Type B pancreatic cell (in vitro differentiated cells): ENCODE results near the gene ANKS1B. TPM values are rescaled to one million over a fixed set of nuclear protein-coding genes. Genes with fewer than 3 reads are reported as not detected.

ENCODE experiments used
- DNase-seq: peaks from one replicate; pipeline ENCODE4 v3.0.0; 2021; ENCODE audit warnings: mixed read lengths; ENCODE audit not compliant: unreplicated experiment; ENCODE audit errors: extremely low spot score
- H3K27ac Mint-ChIP-seq: 2 replicates; pipeline ENCODE4 v1.8.0; 2021; ENCODE audit warnings: mild to moderate bottlenecking, mixed read lengths
- H3K27me3 Mint-ChIP-seq: 2 replicates; pipeline ENCODE4 v1.8.0; 2021; ENCODE audit warnings: mixed read lengths
- H3K36me3 Mint-ChIP-seq: 2 replicates; pipeline ENCODE4 v1.8.0; 2021; ENCODE audit warnings: mixed read lengths
- H3K4me1 Mint-ChIP-seq: one replicate; pipeline ENCODE4 v1.8.0; 2021; ENCODE audit warnings: mixed read lengths; ENCODE audit not compliant: unreplicated experiment
- H3K4me3 Mint-ChIP-seq: 2 replicates; pipeline ENCODE4 v1.8.0; 2021; ENCODE audit warnings: mild to moderate bottlenecking, mixed read lengths
- H3K9me3 Mint-ChIP-seq: 2 replicates; pipeline ENCODE4 v1.8.0; 2021; ENCODE audit warnings: mixed read lengths
- total RNA-seq: library from RNA; stranded (reverse); gene quantifications from 2 replicates; pipeline ENCODE4 v1.2.1, GENCODE V29; 2021; ENCODE audit warnings: low replicate concordance
- TF ChIP-seq, protein P1 (sequence below): fragments of 200-600 bp; sonication (generic); conservative IDR thresholded peaks from 2 replicates; pipeline ENCODE4 v1.5.0; 2021; ENCODE audit warnings: antibody characterized with exemption, mild to moderate bottlenecking

Gene ANKS1B
- total RNA-seq, 1 donor from 2014 or later: 4.7 TPM

GRCh38 chr12:99372257-99372920, 612.3 kb downstream of the ANKS1B start:
- no peak for DNase-seq
- no peak overlapping the region for H3K4me3 Mint-ChIP-seq
- no peaks in the 10 kb centered on the region for H3K36me3 Mint-ChIP-seq
- TF ChIP-seq, protein P1, sequence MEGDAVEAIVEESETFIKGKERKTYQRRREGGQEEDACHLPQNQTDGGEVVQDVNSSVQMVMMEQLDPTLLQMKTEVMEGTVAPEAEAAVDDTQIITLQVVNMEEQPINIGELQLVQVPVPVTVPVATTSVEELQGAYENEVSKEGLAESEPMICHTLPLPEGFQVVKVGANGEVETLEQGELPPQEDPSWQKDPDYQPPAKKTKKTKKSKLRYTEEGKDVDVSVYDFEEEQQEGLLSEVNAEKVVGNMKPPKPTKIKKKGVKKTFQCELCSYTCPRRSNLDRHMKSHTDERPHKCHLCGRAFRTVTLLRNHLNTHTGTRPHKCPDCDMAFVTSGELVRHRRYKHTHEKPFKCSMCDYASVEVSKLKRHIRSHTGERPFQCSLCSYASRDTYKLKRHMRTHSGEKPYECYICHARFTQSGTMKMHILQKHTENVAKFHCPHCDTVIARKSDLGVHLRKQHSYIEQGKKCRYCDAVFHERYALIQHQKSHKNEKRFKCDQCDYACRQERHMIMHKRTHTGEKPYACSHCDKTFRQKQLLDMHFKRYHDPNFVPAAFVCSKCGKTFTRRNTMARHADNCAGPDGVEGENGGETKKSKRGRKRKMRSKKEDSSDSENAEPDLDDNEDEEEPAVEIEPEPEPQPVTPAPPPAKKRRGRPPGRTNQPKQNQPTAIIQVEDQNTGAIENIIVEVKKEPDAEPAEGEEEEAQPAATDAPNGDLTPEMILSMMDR: no peak
- no peaks in the 10 kb centered on the region for H3K4me1 Mint-ChIP-seq
- no peaks in the 10 kb centered on the region for H3K27me3 Mint-ChIP-seq
- H3K27ac Mint-ChIP-seq: no peak overlapping the region
- no peaks in the 10 kb centered on the region for H3K9me3 Mint-ChIP-seq

DNA sequence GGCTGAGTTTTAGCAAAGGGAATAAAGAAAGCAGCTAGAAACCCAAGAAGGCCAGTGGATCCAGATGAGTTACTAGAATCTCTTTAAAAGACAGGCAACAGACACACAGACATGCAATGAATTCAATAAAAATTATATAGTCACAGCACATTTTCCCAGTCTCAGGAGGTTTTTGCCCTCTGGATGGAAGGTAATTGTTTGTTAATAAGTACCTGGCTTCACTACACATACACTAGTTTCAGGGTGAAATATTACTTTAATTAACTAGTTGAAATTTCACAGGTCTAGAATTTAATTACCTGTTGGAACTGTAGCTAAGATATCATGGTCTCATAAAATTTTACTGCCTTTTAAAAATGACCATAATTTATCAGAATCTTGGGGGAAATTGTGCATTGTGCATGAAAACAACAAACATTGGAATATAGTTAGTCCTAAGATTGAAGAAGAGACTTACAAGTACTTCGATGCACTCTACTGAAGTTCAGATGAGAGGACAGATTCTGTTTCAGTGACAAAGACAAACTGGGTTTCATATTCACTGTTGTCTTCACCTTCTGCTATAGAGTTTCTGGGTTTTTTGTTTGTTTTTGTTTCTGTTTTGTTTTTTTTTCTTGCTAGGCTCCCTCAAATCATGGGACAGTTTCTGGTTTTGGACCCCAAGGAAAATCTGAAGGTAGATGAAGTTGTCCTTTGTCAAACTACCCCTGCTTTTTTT, 614.2 kb downstream of the ANKS1B start:
- H3K4me1 Mint-ChIP-seq: no peaks in the 10 kb centered on the region
- no peaks in the 10 kb centered on the region for H3K9me3 Mint-ChIP-seq
- TF ChIP-seq, protein P1: no peak
- no peak overlapping the region for H3K4me3 Mint-ChIP-seq
- H3K36me3 Mint-ChIP-seq: no peaks in the 10 kb centered on the region
- H3K27me3 Mint-ChIP-seq: no peaks in the 10 kb centered on the region
- no peak overlapping the region for H3K27ac Mint-ChIP-seq
- DNase-seq: no peak

DNA sequence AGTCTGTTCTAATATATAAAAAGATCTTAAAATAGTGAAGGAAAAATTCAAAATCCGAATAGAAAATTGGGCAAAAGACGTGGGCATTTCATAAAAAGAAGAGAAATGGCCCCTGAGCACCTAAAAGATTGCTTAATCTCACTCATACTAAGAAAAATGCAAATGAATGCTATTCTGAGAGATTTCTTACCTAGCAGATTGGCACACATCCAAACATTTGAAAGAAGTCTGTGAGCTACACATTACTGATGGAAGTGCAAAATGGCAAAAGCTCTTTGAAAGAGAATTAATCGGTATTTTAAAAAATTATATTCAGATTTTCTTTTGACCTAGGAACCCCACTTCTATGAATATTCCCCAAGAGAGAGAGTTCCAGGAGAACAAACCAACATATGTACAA, 617.6 kb downstream of the ANKS1B start:
- H3K4me1 Mint-ChIP-seq: no peaks in the 10 kb centered on the region

DNA sequence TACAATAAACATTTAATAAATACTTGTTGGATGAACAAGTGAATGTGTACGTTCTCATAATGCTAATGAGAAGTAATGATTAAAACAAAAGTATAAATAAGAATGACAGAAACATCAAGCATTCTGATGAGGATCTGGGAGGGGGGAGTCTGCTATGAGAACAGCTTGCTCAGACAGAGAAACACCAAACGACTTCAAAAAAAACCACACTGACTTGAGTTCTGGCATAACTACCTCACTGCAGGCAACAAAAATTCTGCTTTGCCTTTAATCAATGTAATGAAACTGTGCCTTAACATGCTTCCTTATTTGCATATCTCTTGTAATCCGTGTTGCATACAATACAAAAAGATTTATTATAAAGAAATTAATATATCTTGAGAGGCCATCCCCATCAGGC, 632.5 kb downstream of the ANKS1B start:
- no peak for DNase-seq
- H3K4me3 Mint-ChIP-seq: no peak overlapping the region
- H3K4me1 Mint-ChIP-seq: no peaks in the 10 kb centered on the region
- no peaks in the 10 kb centered on the region for H3K36me3 Mint-ChIP-seq
- TF ChIP-seq, protein P1: no peak
- peaks cover 6% of the 10 kb centered on the region for H3K9me3 Mint-ChIP-seq
- no peaks in the 10 kb centered on the region for H3K27me3 Mint-ChIP-seq
- H3K27ac Mint-ChIP-seq: no peak overlapping the region

More for the DNA sequence above, 617.6 kb downstream of the ANKS1B start:
- no peak for DNase-seq
- no peak overlapping the region for H3K4me3 Mint-ChIP-seq
- TF ChIP-seq, protein P1: no peak
- H3K27ac Mint-ChIP-seq: no peak overlapping the region
- no peaks in the 10 kb centered on the region for H3K27me3 Mint-ChIP-seq
- H3K9me3 Mint-ChIP-seq: no peaks in the 10 kb centered on the region
- H3K36me3 Mint-ChIP-seq: no peaks in the 10 kb centered on the region

DNA sequence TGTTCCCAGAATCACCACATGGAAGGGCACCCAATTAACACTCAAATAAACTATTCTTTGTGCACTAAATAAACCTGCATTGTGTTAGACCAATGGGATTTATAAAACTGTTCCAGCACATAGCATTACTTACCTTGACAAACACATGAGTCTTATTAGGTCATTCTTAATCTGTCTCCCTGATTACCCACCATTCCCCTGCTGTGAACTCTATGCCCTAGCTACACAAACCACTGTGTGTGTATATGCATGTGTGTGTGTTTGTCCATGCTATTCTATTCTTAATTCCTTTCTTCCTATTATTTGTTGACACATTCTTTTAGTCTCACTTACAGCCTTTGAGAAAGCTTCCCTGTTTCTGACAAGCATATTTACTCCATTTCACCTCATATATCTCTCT, 640.8 kb downstream of the ANKS1B start:
- no peaks in the 10 kb centered on the region for H3K4me1 Mint-ChIP-seq
- no peaks in the 10 kb centered on the region for H3K9me3 Mint-ChIP-seq
- DNase-seq: no peak
- H3K4me3 Mint-ChIP-seq: no peak overlapping the region
- no peaks in the 10 kb centered on the region for H3K36me3 Mint-ChIP-seq
- TF ChIP-seq, protein P1: no peak
- H3K27ac Mint-ChIP-seq: no peak overlapping the region
- H3K27me3 Mint-ChIP-seq: no peaks in the 10 kb centered on the region
